Aorta (tissue), 5 donors: ENCODE measurements around the gene SEMA5A. TPM values are rescaled to one million over a fixed set of nuclear protein-coding genes. Genes with fewer than 3 reads are reported as not detected.

Source experiments
- ATAC-seq: fragments of 200-7000 bp; cut with Tn5 transposase; one replicate; pipeline ENCODE4 v1.9.1; 2022; ENCODE audit warnings: moderate library complexity; ENCODE audit not compliant: low FRiP score
- DNase-seq, 2 donors: peaks; one replicate each; pipeline ENCODE4 v3.0.0-alpha.2; 2020
- H3K27ac ChIP-seq, 2 donors: one replicate each; pipeline ENCODE4 v1.5.1; 2013; ENCODE audit warnings: low read length in 2 of 2, mild to moderate bottlenecking in 2 of 2, moderate library complexity in 2 of 2, control low read depth in 1 of 2, inconsistent platforms in 1 of 2, low read depth in 1 of 2
- H3K27me3 ChIP-seq, 2 donors: one replicate each; pipeline ENCODE4 v1.6.1; 2013; ENCODE audit warnings: control low read depth in 1 of 2, low read length in 1 of 2, mild to moderate bottlenecking in 1 of 2, moderate library complexity in 1 of 2; ENCODE audit not compliant: insufficient read depth in 2 of 2, control insufficient read depth in 1 of 2
- H3K36me3 ChIP-seq, 2 donors: one replicate each; pipeline ENCODE4 v1.6.1; 2013; ENCODE audit warnings: control low read depth in 1 of 2, low read length in 1 of 2, mild to moderate bottlenecking in 1 of 2; ENCODE audit not compliant: insufficient read depth in 2 of 2, control insufficient read depth in 1 of 2
- H3K4me1 ChIP-seq, 2 donors: one replicate each; pipeline ENCODE4 v1.6.1; 2013; ENCODE audit warnings: low read length in 2 of 2, control low read depth in 1 of 2, mild to moderate bottlenecking in 1 of 2, moderate library complexity in 1 of 2; ENCODE audit not compliant: insufficient read depth in 2 of 2, control insufficient read depth in 1 of 2
- H3K4me3 ChIP-seq, 2 donors: one replicate each; pipeline ENCODE4 v1.5.1; 2013; ENCODE audit warnings: low read length in 2 of 2, control low read depth in 1 of 2, mild to moderate bottlenecking in 1 of 2
- H3K9me3 ChIP-seq: one replicate; pipeline ENCODE4 v1.6.1; 2013; ENCODE audit warnings: mild to moderate bottlenecking, low read length; ENCODE audit not compliant: control insufficient read depth
- WGBS, 2 donors: extraction: QIAGEN DNeasy Blood & Tissue Kit; methylation state at CpG; one replicate each; pipeline ENCODE4 v1.1.7; 2013; 5-methylcytosine and 5-hydroxymethylcytosine counted together
- intact Hi-C, 2 donors: fragments of 100-400 bp; cut with DNase I; formaldehyde crosslinking; loops; one replicate each; pipeline versions ENCODE4 v1.14.2 to v1.15.0; 2022
- polyA plus RNA-seq, 2 donors: library from polyadenylated mRNA; stranded (reverse); fragments of 200-250 nt; gene quantifications; one replicate each; pipeline ENCODE4 v1.2.3, GENCODE V29; 2013
- total RNA-seq, 2 donors: library from RNA; stranded (reverse); fragmentation: NEBNext Ultra II Directional; extraction: Animal tissue kit (Norgen Biotek cat#: 25700); gene quantifications; one replicate each; pipeline ENCODE4 v1.2.1, GENCODE V29; 2021
- donor health status: healthy with polysubstance abuse.
- donor health status: Bipolar disorder and iron deficiency.
- donor health status: DM: no; HTN: no; CAD: no.
- donor health status: DM: no; HTN: no; CAD: no.
- donor health status: DM: yes; HTN: yes; CAD: no.

The SEMA5A gene
- total and polyA plus RNA-seq, 4 donors = 1.8 to 21.8 (median 12.7) TPM

DNA sequence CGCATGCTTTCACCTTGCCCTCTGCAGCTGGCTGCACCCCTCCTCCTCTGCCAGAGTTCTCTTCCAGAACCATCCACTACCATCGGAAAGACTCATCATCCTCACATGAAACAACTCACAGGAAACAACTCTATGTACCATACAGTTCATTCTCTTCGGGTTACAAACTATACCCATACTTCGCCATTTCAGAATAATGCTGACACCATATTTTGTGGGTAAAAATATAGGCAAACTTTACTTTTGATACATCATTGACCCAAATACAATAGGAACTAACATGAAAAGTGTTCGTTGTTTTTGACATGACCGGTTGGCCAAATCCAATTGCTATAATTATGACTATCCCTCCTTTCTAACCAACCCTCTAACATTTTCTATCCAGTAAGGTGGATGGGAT is 421.0 kb downstream of the SEMA5A start:
- intact Hi-C loops = no loop called here
- 93 to 98% methylated on average over 6 of the region's 6 CpGs for WGBS, 2 donors
- Histone ChIP-seq H3K27me3 (no peaks in the 10 kb centered on the region), H3K27ac (no peak overlapping the region), H3K4me3 (no peak overlapping the region), H3K36me3 (no peaks in the 10 kb centered on the region), H3K4me1 (no peaks in the 10 kb centered on the region), H3K9me3 (no peaks in the 10 kb centered on the region)
- DNase-seq (no peak), ATAC-seq (no peak)

DNA sequence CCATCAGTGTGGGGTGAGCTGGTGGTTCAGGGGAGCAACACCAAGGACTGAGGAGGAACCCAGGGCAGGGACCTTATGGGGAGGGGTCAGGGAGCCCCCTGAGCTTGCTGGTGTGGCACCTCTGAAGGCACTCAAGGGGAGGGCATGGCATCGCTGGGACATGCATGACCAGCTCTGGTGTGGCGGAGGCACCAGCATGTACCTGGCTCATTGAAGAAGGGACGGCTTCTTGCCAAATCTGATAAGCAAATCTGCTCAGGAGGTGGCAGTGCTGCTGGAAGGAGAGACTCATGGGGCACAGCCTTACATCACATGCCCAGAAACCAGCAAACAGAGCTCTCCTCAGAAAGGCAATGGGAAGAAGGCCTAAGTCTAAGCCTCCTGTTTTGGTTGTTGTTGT is 421.8 kb downstream of the SEMA5A start:
- 78 to 90% methylated on average over 3 of the region's 3 CpGs for WGBS, 2 donors
- ATAC-seq (no peak), DNase-seq (no peak)
- no peak overlapping the region for H3K27ac ChIP-seq
- no peak overlapping the region for H3K4me3 ChIP-seq
- no peaks in the 10 kb centered on the region for H3K36me3 ChIP-seq
- H3K4me1 ChIP-seq = no peaks in the 10 kb centered on the region
- no peaks in the 10 kb centered on the region for H3K9me3 ChIP-seq
- intact Hi-C loops = no loop called here
- H3K27me3 ChIP-seq = no peaks in the 10 kb centered on the region

DNA sequence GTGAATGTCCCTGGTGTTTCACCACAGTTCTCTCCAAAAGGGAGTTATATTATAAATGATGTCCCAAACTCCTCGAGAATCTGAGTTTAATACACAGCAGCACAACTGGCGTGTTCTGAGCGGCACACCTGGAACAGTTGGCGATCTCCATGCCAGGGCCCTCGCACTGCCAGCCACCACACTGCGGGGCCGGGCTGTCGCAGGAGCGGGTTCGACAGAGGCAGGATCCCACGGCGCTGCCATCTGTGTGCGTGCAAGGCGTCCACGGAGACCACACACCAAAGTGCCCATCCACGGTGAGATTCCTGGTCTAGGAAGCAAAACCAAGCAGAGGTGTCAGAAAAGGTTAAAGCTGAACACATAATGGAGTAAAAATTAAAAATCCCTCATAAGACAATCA is 423.3 kb downstream of the SEMA5A start:
- ATAC-seq (no peak), DNase-seq (no peak)
- Histone ChIP-seq H3K4me3 (no peak overlapping the region), H3K27ac (no peak overlapping the region), H3K36me3 (peaks cover 0 to 2% of the 10 kb centered on the region in 2 donors), H3K9me3 (no peaks in the 10 kb centered on the region), H3K27me3 (no peaks in the 10 kb centered on the region), H3K4me1 (no peaks in the 10 kb centered on the region)
- intact Hi-C loops = no loop called here
- 96 to 97% methylated on average over 16 of the region's 16 CpGs for WGBS, 2 donors

DNA sequence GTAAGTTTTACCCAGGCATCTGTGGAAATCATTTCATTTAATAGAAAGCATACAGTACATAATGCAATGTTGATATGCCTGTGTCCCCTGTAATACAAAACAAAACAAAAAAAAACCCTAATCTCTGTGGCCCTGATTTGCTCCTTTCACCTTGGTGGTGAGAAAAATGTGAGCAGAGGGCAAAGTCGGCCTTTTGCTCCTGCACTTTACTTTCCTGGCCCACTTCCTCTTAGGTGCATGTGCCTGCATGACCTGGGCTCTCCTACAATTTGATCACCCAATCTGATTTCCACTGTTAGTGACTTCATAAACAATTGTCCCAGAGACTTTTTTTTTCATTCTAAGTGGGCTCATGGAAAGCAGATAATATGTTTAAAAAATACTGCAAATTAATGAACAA is 424.3 kb downstream of the SEMA5A start:
- Histone ChIP-seq H3K4me3 (no peak overlapping the region), H3K4me1 (no peaks in the 10 kb centered on the region), H3K9me3 (no peaks in the 10 kb centered on the region), H3K27me3 (no peaks in the 10 kb centered on the region), H3K27ac (no peak overlapping the region), H3K36me3 (peaks cover 0 to 2% of the 10 kb centered on the region in 2 donors)
- 80 to 88% methylated on average over 1 of the region's 1 CpG for WGBS, 2 donors
- ATAC-seq (no peak), DNase-seq (no peak)
- intact Hi-C loops = no loop called here

DNA sequence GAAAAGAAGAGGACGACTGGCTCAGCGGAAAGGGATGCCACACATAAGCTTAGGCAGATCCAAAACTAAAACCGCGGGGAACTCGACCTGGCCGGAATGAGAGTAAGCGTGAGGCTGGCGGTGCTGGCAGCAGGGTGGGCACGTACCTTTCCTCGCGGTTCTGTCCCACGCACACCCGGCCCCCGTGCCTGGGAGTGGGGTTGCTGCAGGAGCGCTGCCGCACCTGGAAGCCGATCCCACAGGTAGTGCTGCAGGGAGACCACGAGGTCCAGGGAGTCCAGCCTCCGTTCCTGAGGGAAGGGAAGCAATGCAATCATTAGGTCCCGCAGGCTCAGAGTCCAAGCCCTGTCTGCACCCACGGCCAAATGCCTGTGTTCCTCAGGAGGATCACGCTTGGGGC is 427.0 kb downstream of the SEMA5A start:
- Histone ChIP-seq H3K4me3 (no peak overlapping the region), H3K9me3 (no peaks in the 10 kb centered on the region), H3K27ac (no peak overlapping the region), H3K36me3 (peaks cover 4 to 6% of the 10 kb centered on the region in 2 donors), H3K4me1 (no peaks in the 10 kb centered on the region), H3K27me3 (no peaks in the 10 kb centered on the region)
- ATAC-seq = no peak
- no peak for DNase-seq
- intact Hi-C loops = no loop called here
- WGBS, 2 donors = 91% methylated on average over 22 of the region's 22 CpGs

DNA sequence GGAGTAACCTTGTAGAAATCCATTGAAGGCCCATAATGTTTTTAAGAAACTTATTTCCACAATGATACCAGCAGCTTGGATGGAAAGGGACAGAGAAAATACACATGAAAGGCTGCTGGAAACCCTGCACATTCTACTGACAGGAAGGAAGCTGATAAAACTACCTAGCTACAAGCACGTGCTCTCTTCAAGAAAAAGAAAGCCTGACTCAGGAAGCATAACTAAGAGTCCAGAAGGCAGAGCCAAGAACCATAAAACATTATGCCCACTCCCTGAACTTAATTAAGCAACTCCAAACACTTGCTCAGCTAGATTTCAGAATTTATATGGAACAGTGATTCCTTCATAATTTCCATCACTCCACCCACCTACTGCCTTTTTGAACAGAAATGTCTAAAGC is 430.8 kb downstream of the SEMA5A start:
- Histone ChIP-seq H3K4me3 (no peak overlapping the region), H3K4me1 (no peaks in the 10 kb centered on the region), H3K27ac (no peak overlapping the region), H3K9me3 (no peaks in the 10 kb centered on the region), H3K27me3 (no peaks in the 10 kb centered on the region), H3K36me3 (peaks cover 4 to 6% of the 10 kb centered on the region in 2 donors)
- DNase-seq = no peak
- WGBS, 2 donors = 33 to 39% methylated on average over 1 of the region's 1 CpG
- intact Hi-C loops = no loop called here
- ATAC-seq = no peak

DNA sequence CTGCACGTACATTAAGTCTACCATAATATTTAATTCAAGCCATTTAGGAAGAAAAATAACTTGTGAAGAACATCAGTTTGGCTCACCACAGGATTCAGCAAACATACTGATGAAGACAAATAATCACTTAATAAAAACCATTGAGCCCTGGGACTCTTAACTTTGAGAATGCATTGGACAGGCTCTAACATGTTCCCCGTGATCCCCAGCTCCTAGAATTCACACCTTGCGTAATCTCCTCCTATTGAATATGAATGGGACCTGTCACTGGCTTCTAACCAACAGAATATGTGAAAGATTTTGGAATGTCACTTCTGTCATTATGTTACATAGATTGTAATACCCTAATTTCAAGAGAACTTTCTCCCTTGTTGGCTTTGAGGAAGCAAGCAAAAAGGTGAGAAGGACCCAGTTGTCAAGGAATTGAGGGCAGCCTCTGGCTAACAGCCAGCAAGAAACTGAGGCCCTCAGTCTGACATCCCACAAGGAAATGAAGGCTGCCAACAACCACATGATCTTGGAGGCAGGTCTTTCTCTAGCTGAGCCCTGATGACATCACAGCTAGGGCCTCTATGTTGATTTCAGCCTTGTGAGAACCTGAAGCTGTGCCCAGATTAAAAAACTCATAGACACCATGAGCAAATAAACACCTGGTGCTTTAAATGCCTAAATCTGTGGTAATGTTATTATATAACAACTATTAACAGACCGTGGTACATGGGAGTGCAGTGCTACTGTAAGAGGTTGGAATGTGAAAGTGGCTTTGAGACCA is 433.2 kb downstream of the SEMA5A start:
- ATAC-seq (no peak), DNase-seq (no peak)
- Histone ChIP-seq H3K27ac (no peak overlapping the region), H3K4me3 (no peak overlapping the region), H3K9me3 (no peaks in the 10 kb centered on the region), H3K4me1 (no peaks in the 10 kb centered on the region), H3K27me3 (no peaks in the 10 kb centered on the region), H3K36me3 (peaks cover 2 to 12% of the 10 kb centered on the region in 2 donors)
- 74 to 85% methylated on average over 4 of the region's 4 CpGs for WGBS, 2 donors
- intact Hi-C loops = no loop called here

DNA sequence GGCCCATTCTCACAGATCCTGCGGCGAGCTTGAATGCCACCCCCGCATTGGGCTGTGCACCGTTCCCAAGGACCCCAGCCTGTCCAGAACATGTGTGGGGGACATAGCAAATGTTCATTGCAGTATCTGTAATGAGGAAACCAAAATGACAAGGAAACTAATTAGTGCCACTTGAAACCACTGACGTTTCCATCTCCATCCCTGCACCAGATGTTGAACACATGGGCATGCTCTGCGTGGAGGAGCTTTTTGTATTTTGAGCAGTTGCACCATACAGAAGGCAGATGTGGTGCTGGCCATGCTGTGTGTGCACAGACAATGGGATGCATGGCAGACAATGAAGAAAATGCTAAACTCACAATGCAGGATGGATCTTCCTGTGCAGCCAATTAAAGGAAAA is 437.7 kb downstream of the SEMA5A start:
- 73 to 84% methylated on average over 6 of the region's 6 CpGs for WGBS, 2 donors
- Histone ChIP-seq H3K9me3 (no peaks in the 10 kb centered on the region), H3K27ac (no peak overlapping the region), H3K4me1 (no peaks in the 10 kb centered on the region), H3K27me3 (no peaks in the 10 kb centered on the region), H3K36me3 (peaks cover 2 to 6% of the 10 kb centered on the region in 2 donors), H3K4me3 (no peak overlapping the region)
- no peak for DNase-seq
- ATAC-seq = no peak
- intact Hi-C loops = no loop called here

DNA sequence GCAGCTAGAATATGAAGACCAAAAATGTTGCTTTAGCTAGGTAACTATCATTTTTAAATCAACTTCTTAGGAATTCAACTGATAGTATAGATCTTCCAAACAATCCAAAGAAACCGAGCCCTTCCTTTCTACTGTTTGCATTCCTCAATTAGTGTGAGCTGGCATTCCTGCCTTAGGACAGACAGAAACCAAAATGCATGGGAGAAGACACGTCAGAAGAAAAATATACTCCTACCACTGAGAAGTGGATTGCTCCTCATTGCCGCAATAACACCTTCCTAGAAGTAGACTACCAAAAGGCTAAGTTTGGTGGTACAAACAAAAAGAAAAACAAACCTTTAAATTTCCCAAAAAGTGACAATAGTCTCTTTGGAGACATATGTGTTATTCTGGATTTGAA is 440.0 kb downstream of the SEMA5A start:
- no peaks in the 10 kb centered on the region for H3K9me3 ChIP-seq
- DNase-seq (no peak), ATAC-seq (no peak)
- intact Hi-C loops = no loop called here
- H3K4me3 ChIP-seq = no peak overlapping the region
- 74 to 92% methylated on average over 3 of the region's 3 CpGs for WGBS, 2 donors
- peaks cover 2 to 6% of the 10 kb centered on the region in 2 donors for H3K36me3 ChIP-seq
- no peaks in the 10 kb centered on the region for H3K4me1 ChIP-seq
- no peaks in the 10 kb centered on the region for H3K27me3 ChIP-seq
- H3K27ac ChIP-seq = no peak overlapping the region
